AG08396 (cell line): Measurements from ENCODE around the gene CGB5.
"Not testable (repeated sequence)": the region's sequence is repeated elsewhere in the genome, so short reads cannot be mapped to it uniquely, and the experiment has no call there.

Source experiments
- DNase-seq: peaks from one replicate; pipeline ENCODE4 v3.0.0; 2012; ENCODE audit warnings: low spot score, mixed read lengths

CGB5 gene

GRCh38 chr19:49043548-49043947, at the start of gene CGB5:
TSS of gene CGB5 (plus strand) at chr19:49043848. CDS start at chr19:49044210, 362 bp downstream.
- not testable (repeated sequence) for DNase-seq

GRCh38 chr19:48994035-48994386, 49.6 kb upstream of the CGB5 start:
- no peak for DNase-seq

- peak; percentile 64 for DNase-seq
Observed at GRCh38 chr19:48997972-48998371, 45.7 kb upstream of the CGB5 start.

- peak; percentile 73 for DNase-seq
Observed at GRCh38 chr19:48999481-49000325, 43.9 kb upstream of the CGB5 start.

GRCh38 chr19:49004133-49004532, 39.5 kb upstream of the CGB5 start:
- no peak for DNase-seq

- DNase-seq: no peak
Observed at GRCh38 chr19:49004964-49005614, 38.6 kb upstream of the CGB5 start.

- DNase-seq: no peak
Observed at GRCh38 chr19:49006905-49007304, 36.7 kb upstream of the CGB5 start.

- DNase-seq: no peak
Observed at GRCh38 chr19:49009828-49010227, 33.8 kb upstream of the CGB5 start.

- DNase-seq: no peak
Observed at GRCh38 chr19:49010453-49010852, 33.2 kb upstream of the CGB5 start.

GRCh38 chr19:49011194-49011593, 32.5 kb upstream of the CGB5 start:
- no peak for DNase-seq

- no peak for DNase-seq
Observed at GRCh38 chr19:49014123-49014869, 29.4 kb upstream of the CGB5 start.

- no peak for DNase-seq
Observed at GRCh38 chr19:49014870-49015255, 28.8 kb upstream of the CGB5 start.

- no peak for DNase-seq
Observed at GRCh38 chr19:49016067-49016839, 27.4 kb upstream of the CGB5 start.

GRCh38 chr19:49017041-49017665, 26.5 kb upstream of the CGB5 start, which contains the start of gene LHB:
TSS of gene LHB (minus strand) at chr19:49017091. CDS start at chr19:49017081, 10 bp downstream.
- no peak for DNase-seq

- DNase-seq: peak; percentile 88
Observed at GRCh38 chr19:49017666-49018351, 25.8 kb upstream of the CGB5 start.

GRCh38 chr19:49018388-49019241, 25.0 kb upstream of the CGB5 start:
- DNase-seq: not testable (repeated sequence)

- DNase-seq: peak; percentile 61
Observed at GRCh38 chr19:49019242-49019932, 24.3 kb upstream of the CGB5 start.

- DNase-seq: no peak
Observed at GRCh38 chr19:49020342-49020741, 23.3 kb upstream of the CGB5 start.
